Activated CD4-positive, alpha-beta memory T cell treated with anti-CD3 and anti-CD28 coated beads for 36 hours (primary cell): Measurements from ENCODE around the gene IL9. TPM values are rescaled to one million over a fixed set of nuclear protein-coding genes. Genes with fewer than 3 reads are reported as not detected.
A peak's percentile ranks its signal among the peaks of the same experiment; 100 is the strongest.

Experiments
- CTCF ChIA-PET: fragments of 350-600 bp; sonication (Branson Sonifier 250); formaldehyde crosslinking; loops from one replicate; lab custom pipeline; 2021; ENCODE audit warnings: antibody characterized with exemption, inconsistent platforms; lab: Charles Lee
- POLR2A ChIA-PET: fragments of 350-600 bp; sonication (Branson Sonifier 250); formaldehyde crosslinking; loops from one replicate; lab custom pipeline; 2021; ENCODE audit warnings: antibody characterized with exemption; lab: Charles Lee
- DNase-seq: peaks from one replicate; pipeline ENCODE4 v3.0.0-alpha.2; 2020
- H3K27ac Mint-ChIP-seq: one replicate; pipeline ENCODE4 v1.8.0; 2021; ENCODE audit warnings: mixed read lengths
- H3K27me3 Mint-ChIP-seq: one replicate; pipeline ENCODE4 v1.8.0; 2021; ENCODE audit warnings: mixed read lengths
- H3K36me3 Mint-ChIP-seq: one replicate; pipeline ENCODE4 v1.8.0; 2021; ENCODE audit warnings: mixed read lengths
- H3K4me1 Mint-ChIP-seq: one replicate; pipeline ENCODE4 v1.8.0; 2021; ENCODE audit warnings: low read depth, mixed read lengths
- H3K4me3 Mint-ChIP-seq: one replicate; pipeline ENCODE4 v1.8.0; 2021; ENCODE audit warnings: mild to moderate bottlenecking, mixed read lengths
- H3K9me3 Mint-ChIP-seq: one replicate; pipeline ENCODE4 v1.8.0; 2021; ENCODE audit warnings: mixed read lengths
- intact Hi-C: fragments of 100-400 bp; cut with micrococcal nuclease; formaldehyde crosslinking; loops from one replicate; pipeline ENCODE4 v1.15.1; 2023
- total RNA-seq, 2 experiments: library from RNA; stranded (reverse); gene quantifications; one replicate each; pipeline ENCODE4 v1.2.3, GENCODE V29; 2021

IL9 gene
- total RNA-seq, 2 experiments from 2014 or later, result 123 to 136 TPM

GRCh38 chr5:135916638-135917263, 21.1 kb upstream of the IL9 start:
- intact Hi-C loops, result no loop called here

GRCh38 chr5:135915466-135916001, 19.9 kb upstream of the IL9 start:
- no peak overlapping the region for H3K4me3 Mint-ChIP-seq
- intact Hi-C loops, result loop anchor here (1.0 kb wide), 1 partner anchor 24 kb away; no protein-coding TSS in a partner anchor
- peak overlapping the region; percentile 18 for H3K27ac Mint-ChIP-seq
- DNase-seq, result no peak
- no peaks in the 10 kb centered on the region for H3K36me3 Mint-ChIP-seq
- no peaks in the 10 kb centered on the region for H3K9me3 Mint-ChIP-seq
- ChIA-PET CTCF (interaction anchor here (1.2 to 3.6 kb wide), 2 partner anchors 20 to 24 kb away, joined by 3 to 22 read pairs; partner anchors contain the start of gene IL9), POLR2A (interaction anchor here (2.4 kb wide), 1 partner anchor 24 kb away, joined by 16 read pairs; no protein-coding TSS in a partner anchor)
- H3K4me1 Mint-ChIP-seq, result peaks cover 23% of the 10 kb centered on the region
- H3K27me3 Mint-ChIP-seq, result peaks cover 40% of the 10 kb centered on the region

More at GRCh38 chr5:135916638-135917263, 21.1 kb upstream of the IL9 start:
- Mint-ChIP-seq H3K4me3 (no peak overlapping the region), H3K36me3 (no peaks in the 10 kb centered on the region), H3K9me3 (no peaks in the 10 kb centered on the region), H3K27me3 (peaks cover 30% of the 10 kb centered on the region), H3K27ac (no peak overlapping the region), H3K4me1 (peaks cover 23% of the 10 kb centered on the region)
- peak; percentile 22 for DNase-seq
- CTCF ChIA-PET, result interaction anchor here (1.1 to 3.6 kb wide), 3 partner anchors 21 to 28 kb away, joined by 3 to 22 read pairs (median 3); partner anchors contain the start of gene IL9
- POLR2A ChIA-PET, result interaction anchor here (2.4 kb wide), 1 partner anchor 26 kb away, joined by 16 read pairs; no protein-coding TSS in a partner anchor

GRCh38 chr5:135913713-135914626, 18.3 kb upstream of the IL9 start:
- ChIA-PET POLR2A (interaction anchor here (1.0 to 2.4 kb wide), 2 partner anchors 18 to 23 kb away, joined by 4 to 16 read pairs; partner anchors contain the start of gene IL9), CTCF (interaction anchor here (0.8 to 3.6 kb wide), 3 partner anchors 22 to 169 kb away, joined by 3 to 22 read pairs (median 5); no protein-coding TSS in a partner anchor)
- H3K9me3 Mint-ChIP-seq, result no peaks in the 10 kb centered on the region
- intact Hi-C loops, result loop anchor here (1.0 kb wide), 2 partner anchors 123 to 227 kb away; no protein-coding TSS in a partner anchor
- H3K27me3 Mint-ChIP-seq, result peaks cover 54% of the 10 kb centered on the region
- no peak overlapping the region for H3K4me3 Mint-ChIP-seq
- peaks cover 25% of the 10 kb centered on the region for H3K4me1 Mint-ChIP-seq
- no peaks in the 10 kb centered on the region for H3K36me3 Mint-ChIP-seq
- no peak overlapping the region for H3K27ac Mint-ChIP-seq
- peak; percentile 39 for DNase-seq

GRCh38 chr5:135905144-135905543, 9.5 kb upstream of the IL9 start:
- no peaks in the 10 kb centered on the region for H3K36me3 Mint-ChIP-seq
- no peaks in the 10 kb centered on the region for H3K4me1 Mint-ChIP-seq
- H3K9me3 Mint-ChIP-seq, result no peaks in the 10 kb centered on the region
- DNase-seq, result no peak
- CTCF ChIA-PET, result no interaction called here
- H3K27ac Mint-ChIP-seq, result no peak overlapping the region
- peaks cover 47% of the 10 kb centered on the region for H3K27me3 Mint-ChIP-seq
- POLR2A ChIA-PET, result no interaction called here
- intact Hi-C loops, result no loop called here
- H3K4me3 Mint-ChIP-seq, result no peak overlapping the region

- H3K27ac Mint-ChIP-seq, result no peak overlapping the region
- H3K9me3 Mint-ChIP-seq, result no peaks in the 10 kb centered on the region
- ChIA-PET POLR2A (no interaction called here), CTCF (no interaction called here)
- intact Hi-C loops, result no loop called here
- H3K27me3 Mint-ChIP-seq, result peaks cover 45% of the 10 kb centered on the region
- DNase-seq, result no peak
- H3K36me3 Mint-ChIP-seq, result no peaks in the 10 kb centered on the region
- no peak overlapping the region for H3K4me3 Mint-ChIP-seq
- H3K4me1 Mint-ChIP-seq, result no peaks in the 10 kb centered on the region
These were observed 6.0 kb upstream of the IL9 start for GRCh38 chr5:135901633-135902032.

- POLR2A ChIA-PET, result no interaction called here
- CTCF ChIA-PET, result interaction anchor here (1.4 kb wide), 1 partner anchor 46 kb away, joined by 4 read pairs; no protein-coding TSS in a partner anchor
These were observed 4.6 kb upstream of the IL9 start for GRCh38 chr5:135900276-135900675.

GRCh38 chr5:135898651-135899050, 3.0 kb upstream of the IL9 start:
- ChIA-PET POLR2A (no interaction called here), CTCF (interaction anchor here (1.2 to 1.7 kb wide), 4 partner anchors 13 to 314 kb away, joined by 3 to 6 read pairs (median 3); no protein-coding TSS in a partner anchor)
- Mint-ChIP-seq H3K36me3 (no peaks in the 10 kb centered on the region), H3K4me3 (no peak overlapping the region), H3K9me3 (no peaks in the 10 kb centered on the region), H3K27ac (no peak overlapping the region), H3K27me3 (peaks cover 56% of the 10 kb centered on the region), H3K4me1 (peaks cover 10% of the 10 kb centered on the region)
- intact Hi-C loops, result no loop called here
- no peak for DNase-seq

More at GRCh38 chr5:135900276-135900675, 4.6 kb upstream of the IL9 start:
- H3K27ac Mint-ChIP-seq, result no peak overlapping the region
- intact Hi-C loops, result no loop called here
- H3K36me3 Mint-ChIP-seq, result no peaks in the 10 kb centered on the region
- peaks cover 52% of the 10 kb centered on the region for H3K27me3 Mint-ChIP-seq
- no peaks in the 10 kb centered on the region for H3K9me3 Mint-ChIP-seq
- DNase-seq, result no peak
- peaks cover 10% of the 10 kb centered on the region for H3K4me1 Mint-ChIP-seq
- H3K4me3 Mint-ChIP-seq, result no peak overlapping the region

- peaks cover 48% of the 10 kb centered on the region for H3K27me3 Mint-ChIP-seq
- H3K27ac Mint-ChIP-seq, result no peak overlapping the region
- H3K36me3 Mint-ChIP-seq, result no peaks in the 10 kb centered on the region
- no peak overlapping the region for H3K4me3 Mint-ChIP-seq
- ChIA-PET POLR2A (no interaction called here), CTCF (interaction anchor here (1.1 kb wide), 1 partner anchor 21 kb away, joined by 3 read pairs; no protein-coding TSS in a partner anchor)
- intact Hi-C loops, result loop anchor here (5.0 kb wide), 1 partner anchor 33 kb away; no protein-coding TSS in a partner anchor
- no peaks in the 10 kb centered on the region for H3K9me3 Mint-ChIP-seq
- DNase-seq, result no peak
- H3K4me1 Mint-ChIP-seq, result peaks cover 25% of the 10 kb centered on the region
These were observed 852 bp downstream of the IL9 start for GRCh38 chr5:135894789-135895188.

- H3K4me3 Mint-ChIP-seq, result no peak overlapping the region
- no peaks in the 10 kb centered on the region for H3K36me3 Mint-ChIP-seq
- H3K27ac Mint-ChIP-seq, result no peak overlapping the region
- peaks cover 25% of the 10 kb centered on the region for H3K4me1 Mint-ChIP-seq
- intact Hi-C loops, result loop anchor here (5.0 kb wide), 1 partner anchor 33 kb away; no protein-coding TSS in a partner anchor
- ChIA-PET CTCF (interaction anchor here (1.2 kb wide), 1 partner anchor 11 kb away, joined by 3 read pairs; no protein-coding TSS in a partner anchor), POLR2A (no interaction called here)
- DNase-seq, result no peak
- no peaks in the 10 kb centered on the region for H3K9me3 Mint-ChIP-seq
- peaks cover 45% of the 10 kb centered on the region for H3K27me3 Mint-ChIP-seq
These were observed 1.4 kb downstream of the IL9 start for GRCh38 chr5:135894276-135894675.

- intact Hi-C loops, result loop anchor here (1.0 to 5.0 kb wide), 3 partner anchors 24 to 146 kb away; no protein-coding TSS in a partner anchor
- no peak overlapping the region for H3K4me3 Mint-ChIP-seq
- H3K27me3 Mint-ChIP-seq, result peaks cover 25% of the 10 kb centered on the region
- ChIA-PET POLR2A (interaction anchor here (1.5 to 1.8 kb wide), 3 partner anchors 23 to 250 kb away, joined by 6 to 16 read pairs (median 11); no protein-coding TSS in a partner anchor), CTCF (interaction anchor here (0.6 to 5.8 kb wide), 9 partner anchors 24 to 320 kb away, joined by 3 to 37 read pairs (median 4); partner anchors contain the start of gene SMAD5)
- H3K9me3 Mint-ChIP-seq, result no peaks in the 10 kb centered on the region
- no peaks in the 10 kb centered on the region for H3K36me3 Mint-ChIP-seq
- H3K27ac Mint-ChIP-seq, result no peak overlapping the region
- H3K4me1 Mint-ChIP-seq, result peaks cover 33% of the 10 kb centered on the region
- DNase-seq, result no peak
These were observed 3.9 kb downstream of the IL9 start for GRCh38 chr5:135891791-135892190.

- Mint-ChIP-seq H3K36me3 (no peaks in the 10 kb centered on the region), H3K4me3 (no peak overlapping the region), H3K9me3 (no peaks in the 10 kb centered on the region), H3K27me3 (peaks cover 25% of the 10 kb centered on the region), H3K4me1 (peaks cover 32% of the 10 kb centered on the region), H3K27ac (no peak overlapping the region)
- ChIA-PET POLR2A (interaction anchor here (1.0 to 1.9 kb wide), 7 partner anchors 19 to 250 kb away, joined by 3 to 16 read pairs (median 5); partner anchors contain the start of gene SMAD5), CTCF (interaction anchor here (0.6 to 5.8 kb wide), 10 partner anchors 24 to 320 kb away, joined by 3 to 37 read pairs (median 4); partner anchors contain the start of gene SMAD5)
- DNase-seq, result no peak
- intact Hi-C loops, result loop anchor here (1.0 to 5.0 kb wide), 3 partner anchors 24 to 146 kb away; no protein-coding TSS in a partner anchor
These were observed 4.4 kb downstream of the IL9 start for GRCh38 chr5:135891268-135891667.
